GM20000 (cell line): ENCODE measurements around the gene MRPS31.
"Not testable (repeated sequence)": the region's sequence is repeated elsewhere in the genome, so short reads cannot be mapped to it uniquely, and the experiment has no call there.

Experiments
- DNase-seq: peaks from one replicate; pipeline ENCODE4 v3.0.0; 2012; ENCODE audit warnings: low spot score
- CTCF ChIP-seq: IDR thresholded peaks from 2 replicates; pipeline ENCODE4 v1.5.1; 2012; ENCODE audit warnings: mild to moderate bottlenecking, control low read depth; ENCODE audit errors: extremely low read depth, missing control alignments

MRPS31 gene

GRCh38 chr13:40756042-40756441 lies 14.9 kb downstream of the MRPS31 start:
- TF ChIP-seq CTCF, result no peak

GRCh38 chr13:40755082-40755700 lies 15.8 kb downstream of the MRPS31 start:
- TF ChIP-seq CTCF, result no peak
- DNase-seq, result no peak

More at GRCh38 chr13:40756042-40756441, 14.9 kb downstream of the MRPS31 start:
- DNase-seq, result no peak

GRCh38 chr13:40749327-40749726 lies 21.7 kb downstream of the MRPS31 start:
- TF ChIP-seq CTCF, result no peak
- DNase-seq, result no peak

- DNase-seq, result not testable (repeated sequence)
Measured at GRCh38 chr13:40735232-40735548, 35.8 kb downstream of the MRPS31 start.

GRCh38 chr13:40734536-40735231 lies 36.3 kb downstream of the MRPS31 start:
- not testable (repeated sequence) for DNase-seq

GRCh38 chr13:40732658-40733057 lies 38.3 kb downstream of the MRPS31 start:
- DNase-seq, result no peak
- TF ChIP-seq CTCF, result no peak

GRCh38 chr13:40728595-40728994 lies 42.4 kb downstream of the MRPS31 start:
- DNase-seq, result no peak

GRCh38 chr13:40714433-40714832 lies 56.6 kb downstream of the MRPS31 start:
- DNase-seq, result not testable (repeated sequence)

More at GRCh38 chr13:40728595-40728994, 42.4 kb downstream of the MRPS31 start:
- TF ChIP-seq CTCF, result no peak

GRCh38 chr13:40706439-40706838 lies 64.6 kb downstream of the MRPS31 start:
- DNase-seq, result no peak
- TF ChIP-seq CTCF, result no peak
